IMR-90 (cell line): ENCODE measurements around the gene PRL. TPM values are rescaled to one million over a fixed set of nuclear protein-coding genes. Genes with fewer than 3 reads are reported as not detected.
A peak's percentile ranks its signal among the peaks of the same experiment; 100 is the strongest.

ENCODE experiments used
- ATAC-seq: fragments of 200-7000 bp; cut with Tn5 transposase; 2 replicates; pipeline ENCODE4 v1.9.1; 2020; ENCODE audit warnings: low read depth, mild to moderate bottlenecking, moderate library complexity
- BruUV-seq: library from RNA; stranded (reverse); fragments of 400-500 nt; replicated peaks from 2 replicates; lab custom pipeline; 2021; lab: Mats Ljungman, UMichigan
- CTCF ChIA-PET: fragments of 300-600 bp; formaldehyde crosslinking; extraction: SDS; loops from one replicate; lab custom pipeline; 2021; ENCODE audit warnings: antibody characterized with exemption; lab: Yijun Ruan, JAX
- POLR2A ChIA-PET: fragments of 300-600 bp; sonication (Branson Sonifier 250); formaldehyde crosslinking; loops from one replicate; lab custom pipeline; 2022; ENCODE audit warnings: antibody characterized with exemption; ENCODE audit not compliant: unreplicated experiment; lab: Charles Lee
- DNase-seq: peaks from one replicate; pipeline ENCODE4 v3.0.0; 2013
- H2AFZ ChIP-seq: replicated peaks from 2 replicates; pipeline ENCODE3; 2013; ENCODE audit warnings: low read length, mild to moderate bottlenecking; ENCODE audit not compliant: poor library complexity
- H2AK5ac ChIP-seq: 2 replicates; pipeline ENCODE4 v1.6.1; 2013; ENCODE audit warnings: low read depth, low read length, inconsistent platforms
- H2AK9ac ChIP-seq: replicated peaks from 2 replicates; pipeline ENCODE3; 2013; ENCODE audit warnings: mild to moderate bottlenecking, low read depth, low read length, moderate library complexity; ENCODE audit not compliant: poor library complexity
- H2BK120ac ChIP-seq: 2 replicates; pipeline ENCODE4 v1.6.1; 2013; ENCODE audit warnings: low read depth, low read length, inconsistent platforms
- H2BK15ac ChIP-seq: 3 replicates; pipeline ENCODE4 v1.6.1; 2013; ENCODE audit warnings: low read depth, low read length, inconsistent platforms
- H2BK20ac ChIP-seq: 2 replicates; pipeline ENCODE4 v1.6.1; 2013; ENCODE audit warnings: low read depth, mild to moderate bottlenecking, inconsistent platforms, low read length, moderate library complexity
- H2BK5ac ChIP-seq: 2 replicates; pipeline ENCODE4 v1.6.1; 2013; ENCODE audit warnings: mild to moderate bottlenecking, low read depth, low read length, inconsistent platforms; ENCODE audit not compliant: poor library complexity, severe bottlenecking
- H3K14ac ChIP-seq: replicated peaks from 2 replicates; pipeline ENCODE4 v1.6.1; 2013; ENCODE audit warnings: low read depth, low read length, inconsistent platforms
- H3K18ac ChIP-seq: 2 replicates; pipeline ENCODE4 v1.6.1; 2013; ENCODE audit warnings: low read depth, low read length, control low read depth
- H3K23ac ChIP-seq: 2 replicates; pipeline ENCODE4 v1.6.1; 2013; ENCODE audit warnings: low read depth, low read length, inconsistent platforms
- H3K27ac ChIP-seq: 2 replicates; pipeline ENCODE4 v1.5.1; 2013; ENCODE audit warnings: mild to moderate bottlenecking, control low read depth, low read length; ENCODE audit not compliant: insufficient read depth
- H3K27me3 ChIP-seq: 2 replicates; pipeline ENCODE4 v1.6.1; 2013; ENCODE audit warnings: low read length; ENCODE audit not compliant: control insufficient read depth, insufficient read depth
- H3K36me3 ChIP-seq: 2 replicates; pipeline ENCODE4 v1.6.1; 2013; ENCODE audit warnings: low read length, mixed read lengths; ENCODE audit not compliant: control insufficient read depth, insufficient read depth
- H3K4ac ChIP-seq: 2 replicates; pipeline ENCODE4 v1.6.1; 2013; ENCODE audit warnings: low read depth, low read length, inconsistent platforms
- H3K4me1 ChIP-seq: 2 replicates; pipeline ENCODE4 v1.6.1; 2013; ENCODE audit warnings: low read length, mixed read lengths; ENCODE audit not compliant: control insufficient read depth, insufficient read depth
- H3K4me2 ChIP-seq: 2 replicates; pipeline ENCODE4 v1.6.1; 2013; ENCODE audit warnings: low read depth, mild to moderate bottlenecking, control low read depth, low read length, moderate library complexity
- H3K4me3 ChIP-seq: 2 replicates; pipeline ENCODE4 v1.5.1; 2013; ENCODE audit warnings: low read depth, mild to moderate bottlenecking, control low read depth, low read length, moderate library complexity; ENCODE audit not compliant: insufficient read depth
- H3K56ac ChIP-seq: 2 replicates; pipeline ENCODE4 v1.6.1; 2013; ENCODE audit warnings: low read length, inconsistent platforms; ENCODE audit not compliant: insufficient read depth; ENCODE audit errors: extremely low read depth
- H3K79me1 ChIP-seq, 2 experiments: 2 replicates each; pipeline ENCODE4 v1.6.1; 2013; ENCODE audit warnings: low read length in 2 of 2, inconsistent platforms in 1 of 2, low read depth in 1 of 2
- H3K9ac ChIP-seq: 2 replicates; pipeline ENCODE4 v1.6.1; 2013; ENCODE audit warnings: low read depth, low read length, control low read depth
- H3K9me1 ChIP-seq: 2 replicates; pipeline ENCODE4 v1.6.1; 2013; ENCODE audit warnings: low read length, inconsistent platforms; ENCODE audit not compliant: insufficient read depth
- H3K9me3 ChIP-seq: 2 replicates; pipeline ENCODE4 v1.6.1; 2013; ENCODE audit warnings: low read length; ENCODE audit not compliant: control insufficient read depth, insufficient read depth
- H4K20me1 ChIP-seq: 2 replicates; pipeline ENCODE4 v1.6.1; 2013; ENCODE audit warnings: low read length, inconsistent platforms; ENCODE audit not compliant: insufficient read depth
- H4K5ac ChIP-seq: 2 replicates; pipeline ENCODE4 v1.6.1; 2013; ENCODE audit warnings: mild to moderate bottlenecking, low read depth, low read length, control low read depth
- H4K8ac ChIP-seq, 2 experiments: 2 replicates each; pipeline ENCODE4 v1.6.1; 2013; ENCODE audit warnings: low read depth in 2 of 2, low read length in 2 of 2, control low read depth in 1 of 2, inconsistent platforms in 1 of 2
- H4K91ac ChIP-seq: 2 replicates; pipeline ENCODE4 v1.6.1; 2013; ENCODE audit warnings: low read depth, low read length, inconsistent platforms; ENCODE audit not compliant: insufficient read depth
- BHLHE40 ChIP-seq: fragments of 150-350 bp; IDR thresholded peaks from 2 replicates; pipeline ENCODE4 v1.6.1; 2016; ENCODE audit warnings: mild to moderate bottlenecking, low read depth, low read length
- CEBPB ChIP-seq: IDR thresholded peaks from 2 replicates; pipeline ENCODE4 v1.6.1; 2012; ENCODE audit warnings: low read depth, low read length, improper control_type of control experiment
- WGBS, 2 experiments: methylation state at CpG; one replicate each; pipeline versions ENCODE4 v1.1.5 to v1.1.7; 2013; ENCODE audit warnings: missing lambda C conversion rate in 2 of 2; ENCODE audit not compliant: insufficient read length in 1 of 2; ENCODE audit errors: extremely low coverage in 2 of 2; 5-methylcytosine and 5-hydroxymethylcytosine counted together
- dilution Hi-C: fragments of 300-500 bp; cut with HindIII; formaldehyde crosslinking; loops from one replicate; pipeline ENCODE4 v1.14.3; 2018; ENCODE audit warnings: low sequenced_read_pairs; ENCODE audit not compliant: unreplicated experiment
- in situ Hi-C: fragments of 300-500 bp; cut with MboI; formaldehyde crosslinking; loops from 3 replicates; pipeline ENCODE4 v1.14.3; 2019; ENCODE audit warnings: low sequenced_read_pairs, inconsistent platforms, mixed read lengths
- intact Hi-C: fragments of 100-400 bp; cut with micrococcal nuclease; formaldehyde crosslinking; loops from 2 replicates; pipeline ENCODE4 v1.10.0; 2022
- polyA plus RNA-seq, 3 experiments: library from polyadenylated mRNA; depleted of rRNA; stranded (reverse); fragments of >200 nt; gene quantifications; 2 replicates each; pipeline ENCODE4 v1.2.3, GENCODE V29; 2012; ENCODE audit warnings: low replicate concordance in 1 of 3
- total RNA-seq: library from RNA; depleted of rRNA; stranded (reverse); fragments of >200 nt; gene quantifications from 2 replicates; pipeline ENCODE4 v1.2.3, GENCODE V29; 2012

The PRL gene
- total and polyA plus RNA-seq, 2 of the 4 experiments (the other 2 are of a cell fraction): not detected

DNA sequence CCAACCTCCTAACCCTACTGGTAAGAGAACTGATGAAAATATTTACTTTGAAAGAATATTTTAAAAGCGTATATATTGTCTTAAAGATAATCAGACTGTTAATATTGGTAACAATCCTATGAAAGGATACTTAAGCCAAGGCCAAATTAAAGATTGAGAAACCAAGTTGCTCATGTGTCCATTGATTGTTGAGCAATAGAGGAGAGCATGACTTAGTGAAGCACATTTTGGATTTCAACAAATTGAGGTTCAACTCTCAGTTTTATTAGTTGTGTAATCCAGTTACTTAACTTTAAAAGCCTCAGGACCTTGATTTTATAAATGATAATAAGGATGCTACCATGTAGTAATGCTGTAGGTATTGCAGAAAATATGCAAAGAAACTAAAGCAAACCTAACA lies 56.8 kb downstream of the PRL start:
- Histone ChIP-seq H2AK9ac (no peak overlapping the region), H3K9ac (no peak overlapping the region), H3K18ac (no peak overlapping the region), H2AK5ac (no peak overlapping the region), H3K23ac (no peak overlapping the region), H3K9me1 (no peaks in the 10 kb centered on the region; the same call in 1 of the 2 replicates), H3K36me3 (no peaks in the 10 kb centered on the region), H4K20me1 (no peaks in the 10 kb centered on the region), H3K27me3 (no peaks in the 10 kb centered on the region), H3K56ac (no peak overlapping the region), H4K8ac (no peak overlapping the region), H4K5ac (no peak overlapping the region), H2AFZ (no peak overlapping the region), H3K4me3 (no peak overlapping the region), H3K14ac (no peak overlapping the region), H2BK20ac (no peak overlapping the region), H2BK120ac (no peak overlapping the region), H2BK15ac (no peak overlapping the region), H3K27ac (no peak overlapping the region), H3K9me3 (no peaks in the 10 kb centered on the region), H3K4ac (no peak overlapping the region), H2BK5ac (no peak overlapping the region), H3K79me1 (no peaks in the 10 kb centered on the region), H4K91ac (no peak overlapping the region), H3K4me2 (no peak overlapping the region), H3K4me1 (0 out of 2 replicates have a peak, but pooled peaks cover 4% of the 10 kb centered on the region)
- BruUV-seq: no TSS peak
- TF ChIP-seq CEBPB (peak; percentile 54; the same call in 1 of the 2 replicates), BHLHE40 (no peak)
- ATAC-seq (no peak), DNase-seq (no peak)
- ChIA-PET CTCF (interaction anchor here (0.6 kb wide), 1 partner anchor 474 kb away, joined by 3 read pairs; no protein-coding TSS in a partner anchor), POLR2A (no interaction called here)
- no CpG with 5 or more reads among the region's 1 CpG for WGBS, 2 experiments
- in situ Hi-C loops: no loop called here
- intact Hi-C loops: no loop called here
- dilution Hi-C loops: no loop called here
